Trophoblast cell (in vitro differentiated cells and primary cell): ENCODE results near the gene CTSO.
A peak's percentile ranks its signal among the peaks of the same experiment; 100 is the strongest.

Experiments
- DNase-seq, 2 donors: peaks; one replicate each; pipeline ENCODE4 v3.0.0-alpha.2; 2016
- H2AFZ ChIP-seq: 2 replicates; pipeline ENCODE4 v1.6.1; 2013; ENCODE audit warnings: low read length, moderate library complexity, mild to moderate bottlenecking; ENCODE audit not compliant: insufficient read depth, poor library complexity
- H2AK5ac ChIP-seq: 2 replicates; pipeline ENCODE4 v1.6.1; 2013; ENCODE audit warnings: mild to moderate bottlenecking, low read length
- H2BK120ac ChIP-seq: 2 replicates; pipeline ENCODE4 v1.6.1; 2013; ENCODE audit warnings: low read length, mild to moderate bottlenecking, moderate library complexity; ENCODE audit not compliant: insufficient read depth, poor library complexity
- H2BK12ac ChIP-seq: 2 replicates; pipeline ENCODE4 v1.6.1; 2013; ENCODE audit warnings: mild to moderate bottlenecking, low read length, moderate library complexity
- H2BK5ac ChIP-seq: 2 replicates; pipeline ENCODE4 v1.6.1; 2013; ENCODE audit warnings: low read length, low read depth, moderate library complexity, mild to moderate bottlenecking; ENCODE audit not compliant: poor library complexity
- H3K14ac ChIP-seq: 2 replicates; pipeline ENCODE4 v1.6.1; 2013; ENCODE audit warnings: mild to moderate bottlenecking, low read length
- H3K18ac ChIP-seq: 2 replicates; pipeline ENCODE4 v1.6.1; 2013; ENCODE audit warnings: mild to moderate bottlenecking, low read length
- H3K23ac ChIP-seq: 2 replicates; pipeline ENCODE4 v1.6.1; 2013; ENCODE audit warnings: low read length
- H3K27ac ChIP-seq: 2 replicates; pipeline ENCODE4 v1.5.1; 2013; ENCODE audit warnings: low read depth, mild to moderate bottlenecking, inconsistent platforms, low read length, moderate library complexity
- H3K27me3 ChIP-seq: 2 replicates; pipeline ENCODE4 v1.6.1; 2013; ENCODE audit warnings: inconsistent platforms, mild to moderate bottlenecking, low read length, moderate library complexity; ENCODE audit not compliant: insufficient read depth
- H3K36me3 ChIP-seq, 2 experiments: 1 replicate in 1 of 2; 2 replicates in 1 of 2; pipeline ENCODE4 v1.6.1; 2013; ENCODE audit warnings: low read length in 2 of 2, mild to moderate bottlenecking in 2 of 2, moderate library complexity in 1 of 2; ENCODE audit not compliant: insufficient read depth in 2 of 2, control insufficient read depth in 1 of 2
- H3K4ac ChIP-seq: 2 replicates; pipeline ENCODE4 v1.6.1; 2013; ENCODE audit warnings: low read depth, mild to moderate bottlenecking, low read length, moderate library complexity
- H3K4me1 ChIP-seq, 2 experiments: 1 replicate in 1 of 2; 2 replicates in 1 of 2; pipeline ENCODE4 v1.6.1; 2013; ENCODE audit warnings: low read length in 2 of 2, mild to moderate bottlenecking in 2 of 2, moderate library complexity in 1 of 2; ENCODE audit not compliant: insufficient read depth in 2 of 2, control insufficient read depth in 1 of 2
- H3K4me2 ChIP-seq: 2 replicates; pipeline ENCODE4 v1.6.1; 2013; ENCODE audit warnings: inconsistent platforms, mild to moderate bottlenecking, low read length, moderate library complexity
- H3K4me3 ChIP-seq: 2 replicates; pipeline ENCODE4 v1.5.1; 2013; ENCODE audit warnings: mild to moderate bottlenecking, low read depth, low read length, inconsistent platforms
- H3K79me1 ChIP-seq: one replicate; pipeline ENCODE4 v1.6.1; 2013; ENCODE audit warnings: low read length
- H3K79me2 ChIP-seq: 2 replicates; pipeline ENCODE4 v1.6.1; 2013; ENCODE audit warnings: low read length, mild to moderate bottlenecking; ENCODE audit not compliant: control insufficient read depth, insufficient read depth, poor library complexity
- H3K9ac ChIP-seq: 2 replicates; pipeline ENCODE4 v1.6.1; 2013; ENCODE audit warnings: mild to moderate bottlenecking, low read length
- H3K9me3 ChIP-seq: 2 replicates; pipeline ENCODE4 v1.6.1; 2013; ENCODE audit warnings: low read depth, mild to moderate bottlenecking, control low read depth, inconsistent platforms, low read length; ENCODE audit not compliant: insufficient read depth
- H4K12ac ChIP-seq: 2 replicates; pipeline ENCODE4 v1.6.1; 2013; ENCODE audit warnings: low read depth, mild to moderate bottlenecking, low read length, moderate library complexity
- H4K8ac ChIP-seq: 2 replicates; pipeline ENCODE4 v1.6.1; 2013; ENCODE audit warnings: low read depth, mild to moderate bottlenecking, low read length, moderate library complexity
- H4K91ac ChIP-seq: one replicate; pipeline ENCODE4 v1.6.1; 2013; ENCODE audit warnings: low read depth, mild to moderate bottlenecking, low read length, moderate library complexity
- whole genome bisulfite sequencing: extraction: QIAGEN DNeasy Blood & Tissue Kit; methylation state at CpG from one replicate; pipeline ENCODE4 v1.1.7; 2013; ENCODE audit warnings: missing lambda C conversion rate; ENCODE audit not compliant: insufficient read length, insufficient coverage; ENCODE audit errors: extremely low coverage; 5-methylcytosine and 5-hydroxymethylcytosine counted together

CTSO gene

GRCh38 chr4:155984106-155984797 lies 30.6 kb upstream of the CTSO start:
- Histone ChIP-seq H2BK12ac (no peak overlapping the region), H3K36me3 (no peaks in the 10 kb centered on the region), H2AFZ (no peak overlapping the region), H3K79me1 (no peaks in the 10 kb centered on the region), H3K9ac (no peak overlapping the region), H4K91ac (no peak overlapping the region), H4K12ac (no peak overlapping the region), H3K18ac (no peak overlapping the region), H2AK5ac (no peak overlapping the region), H3K9me3 (no peaks in the 10 kb centered on the region), H2BK5ac (no peak overlapping the region), H3K79me2 (no peaks in the 10 kb centered on the region), H3K4me2 (no peak overlapping the region), H3K14ac (no peak overlapping the region), H4K8ac (no peak overlapping the region), H2BK120ac (no peak overlapping the region), H3K4me1 (no peaks in the 10 kb centered on the region), H3K4me3 (no peak overlapping the region), H3K27me3 (no peaks in the 10 kb centered on the region), H3K4ac (no peak overlapping the region), H3K27ac (no peak overlapping the region), H3K23ac (no peak overlapping the region)
- WGBS = no CpG with 5 or more reads among the region's 4 CpGs
- DNase-seq = no peak

- Histone ChIP-seq H3K36me3 (no peaks in the 10 kb centered on the region), H3K23ac (no peak overlapping the region), H3K14ac (no peak overlapping the region), H3K4me2 (no peak overlapping the region), H2BK5ac (no peak overlapping the region), H4K8ac (no peak overlapping the region), H3K9me3 (no peaks in the 10 kb centered on the region), H3K18ac (no peak overlapping the region), H2BK120ac (no peak overlapping the region), H3K4me1 (no peaks in the 10 kb centered on the region), H3K4ac (no peak overlapping the region), H3K9ac (no peak overlapping the region), H3K4me3 (no peak overlapping the region), H2AK5ac (no peak overlapping the region), H3K79me1 (no peaks in the 10 kb centered on the region), H3K27me3 (no peaks in the 10 kb centered on the region), H4K12ac (no peak overlapping the region), H3K79me2 (no peaks in the 10 kb centered on the region), H4K91ac (no peak overlapping the region), H3K27ac (no peak overlapping the region), H2BK12ac (no peak overlapping the region), H2AFZ (no peak overlapping the region)
- no peak for DNase-seq
- no CpG with 5 or more reads among the region's 2 CpGs for WGBS
These were observed 29.2 kb upstream of the CTSO start for GRCh38 chr4:155982736-155983385.

GRCh38 chr4:155978810-155979209 lies 25.1 kb upstream of the CTSO start:
- H3K14ac ChIP-seq = no peak overlapping the region
- H3K79me1 ChIP-seq = peaks cover 2% of the 10 kb centered on the region
- H3K79me2 ChIP-seq = no peaks in the 10 kb centered on the region
- H3K23ac ChIP-seq = no peak overlapping the region
- no peak overlapping the region for H2BK12ac ChIP-seq
- H2AK5ac ChIP-seq = no peak overlapping the region
- H3K18ac ChIP-seq = no peak overlapping the region
- DNase-seq = no peak
- no peak overlapping the region for H4K8ac ChIP-seq
- H4K91ac ChIP-seq = no peak overlapping the region
- no peak overlapping the region for H2BK120ac ChIP-seq
- no peaks in the 10 kb centered on the region for H3K9me3 ChIP-seq
- H3K9ac ChIP-seq = no peak overlapping the region
- H3K27ac ChIP-seq = no peak overlapping the region
- WGBS = no CpG with 5 or more reads among the region's 4 CpGs
- no peak overlapping the region for H2BK5ac ChIP-seq
- H4K12ac ChIP-seq = no peak overlapping the region
- H2AFZ ChIP-seq = no peak overlapping the region
- no peak overlapping the region for H3K4ac ChIP-seq
- no peak overlapping the region for H3K4me2 ChIP-seq
- H3K4me3 ChIP-seq = no peak overlapping the region
- H3K27me3 ChIP-seq = no peaks in the 10 kb centered on the region
- H3K36me3 ChIP-seq = no peaks in the 10 kb centered on the region
- peaks cover 0 to 13% of the 10 kb centered on the region in 2 experiments for H3K4me1 ChIP-seq

- H2AFZ ChIP-seq = no peak overlapping the region
- no peak for DNase-seq
- H4K8ac ChIP-seq = no peak overlapping the region
- H3K4me1 ChIP-seq = peaks cover 0 to 13% of the 10 kb centered on the region in 2 experiments
- H3K79me2 ChIP-seq = no peaks in the 10 kb centered on the region
- no peak overlapping the region for H3K9ac ChIP-seq
- H3K14ac ChIP-seq = no peak overlapping the region
- WGBS = no CpG with 5 or more reads among the region's 2 CpGs
- H3K27ac ChIP-seq = peak overlapping the region; percentile 4
- peaks cover 2% of the 10 kb centered on the region for H3K79me1 ChIP-seq
- no peaks in the 10 kb centered on the region for H3K36me3 ChIP-seq
- no peak overlapping the region for H4K12ac ChIP-seq
- no peaks in the 10 kb centered on the region for H3K9me3 ChIP-seq
- H4K91ac ChIP-seq = no peak overlapping the region
- no peak overlapping the region for H3K18ac ChIP-seq
- no peak overlapping the region for H2BK120ac ChIP-seq
- no peak overlapping the region for H3K23ac ChIP-seq
- H2BK12ac ChIP-seq = no peak overlapping the region
- H3K4me3 ChIP-seq = no peak overlapping the region
- no peak overlapping the region for H2BK5ac ChIP-seq
- H3K4me2 ChIP-seq = no peak overlapping the region
- H3K4ac ChIP-seq = no peak overlapping the region
- no peak overlapping the region for H2AK5ac ChIP-seq
- H3K27me3 ChIP-seq = no peaks in the 10 kb centered on the region
These were observed 21.8 kb upstream of the CTSO start for GRCh38 chr4:155975511-155975910.
